Peyer's patch (tissue), 4 donors: ENCODE results near the gene PLS1.
"Not testable (repeated sequence)": the region's sequence is repeated elsewhere in the genome, so short reads cannot be mapped to it uniquely, and the experiment has no call there.

Experiments
- POLR2A ChIP-seq, 2 donors: fragments of 450-650 bp; IDR thresholded peaks; one replicate each; pipeline ENCODE4 v1.5.1; 2017; ENCODE audit warnings: antibody characterized with exemption in 2 of 2, mild to moderate bottlenecking in 2 of 2, moderate library complexity in 2 of 2
- TF ChIP-seq, protein P1 (sequence below), 6 experiments: fragments of 450-650 bp in 4 of 6; fragments of 200-600 bp in 2 of 6; sonication (generic) in 1 of 6; IDR thresholded peaks; one replicate each; pipeline ENCODE4 v1.5.1; 2017 to 2019; ENCODE audit warnings: antibody characterized with exemption in 6 of 6, mild to moderate bottlenecking in 3 of 6, moderate library complexity in 1 of 6

- TF ChIP-seq, protein P1, sequence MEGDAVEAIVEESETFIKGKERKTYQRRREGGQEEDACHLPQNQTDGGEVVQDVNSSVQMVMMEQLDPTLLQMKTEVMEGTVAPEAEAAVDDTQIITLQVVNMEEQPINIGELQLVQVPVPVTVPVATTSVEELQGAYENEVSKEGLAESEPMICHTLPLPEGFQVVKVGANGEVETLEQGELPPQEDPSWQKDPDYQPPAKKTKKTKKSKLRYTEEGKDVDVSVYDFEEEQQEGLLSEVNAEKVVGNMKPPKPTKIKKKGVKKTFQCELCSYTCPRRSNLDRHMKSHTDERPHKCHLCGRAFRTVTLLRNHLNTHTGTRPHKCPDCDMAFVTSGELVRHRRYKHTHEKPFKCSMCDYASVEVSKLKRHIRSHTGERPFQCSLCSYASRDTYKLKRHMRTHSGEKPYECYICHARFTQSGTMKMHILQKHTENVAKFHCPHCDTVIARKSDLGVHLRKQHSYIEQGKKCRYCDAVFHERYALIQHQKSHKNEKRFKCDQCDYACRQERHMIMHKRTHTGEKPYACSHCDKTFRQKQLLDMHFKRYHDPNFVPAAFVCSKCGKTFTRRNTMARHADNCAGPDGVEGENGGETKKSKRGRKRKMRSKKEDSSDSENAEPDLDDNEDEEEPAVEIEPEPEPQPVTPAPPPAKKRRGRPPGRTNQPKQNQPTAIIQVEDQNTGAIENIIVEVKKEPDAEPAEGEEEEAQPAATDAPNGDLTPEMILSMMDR (IDR thresholded peaks at IDR 0.05), result not testable (repeated sequence)
- not testable (repeated sequence) for TF ChIP-seq POLR2A (IDR thresholded peaks at IDR 0.05)
Measured at GRCh38 chr3:142569422-142569821, 26.8 kb upstream of the PLS1 start.
